Osteocyte (in vitro differentiated cells): ENCODE data around the gene MAP3K2. TPM values are rescaled to one million over a fixed set of nuclear protein-coding genes. Genes with fewer than 3 reads are reported as not detected.

Experiments
- DNase-seq: peaks from one replicate; pipeline ENCODE4 v3.0.0; 2021; ENCODE audit warnings: mixed read lengths; ENCODE audit not compliant: unreplicated experiment; ENCODE audit errors: extremely low spot score
- H3K27ac Mint-ChIP-seq: one replicate; pipeline ENCODE4 v1.8.0; 2021; ENCODE audit warnings: mild to moderate bottlenecking, mixed read lengths; ENCODE audit not compliant: unreplicated experiment
- H3K27me3 Mint-ChIP-seq: one replicate; pipeline ENCODE4 v1.8.0; 2021; ENCODE audit warnings: mixed read lengths; ENCODE audit not compliant: unreplicated experiment
- H3K36me3 Mint-ChIP-seq: one replicate; pipeline ENCODE4 v1.8.0; 2021; ENCODE audit warnings: mixed read lengths; ENCODE audit not compliant: unreplicated experiment
- H3K4me1 Mint-ChIP-seq: one replicate; pipeline ENCODE4 v1.8.0; 2021; ENCODE audit warnings: mixed read lengths; ENCODE audit not compliant: unreplicated experiment
- H3K4me3 Mint-ChIP-seq: one replicate; pipeline ENCODE4 v1.8.0; 2021; ENCODE audit warnings: mild to moderate bottlenecking, moderate library complexity, mixed read lengths; ENCODE audit not compliant: unreplicated experiment
- H3K9me3 Mint-ChIP-seq: one replicate; pipeline ENCODE4 v1.8.0; 2021; ENCODE audit warnings: mixed read lengths; ENCODE audit not compliant: unreplicated experiment
- CTCF ChIP-seq: fragments of 200-600 bp; sonication (generic); IDR thresholded peaks from 2 replicates; pipeline ENCODE4 v1.5.0; 2021; ENCODE audit warnings: antibody characterized with exemption, mild to moderate bottlenecking, moderate library complexity
- total RNA-seq: library from RNA; stranded (reverse); gene quantifications from 2 replicates; pipeline ENCODE4 v1.2.1, GENCODE V29; 2021

MAP3K2 gene
- total RNA-seq, 1 donor from 2014 or later, result 60.9 TPM

- Mint-ChIP-seq H3K27me3 (peaks cover 6% of the 10 kb centered on the region), H3K4me3 (no peak overlapping the region), H3K9me3 (no peaks in the 10 kb centered on the region), H3K27ac (no peak overlapping the region), H3K36me3 (no peaks in the 10 kb centered on the region), H3K4me1 (peaks cover 40% of the 10 kb centered on the region)
- no peak for TF ChIP-seq CTCF
- DNase-seq, result peak; percentile 78
Measured at GRCh38 chr2:127420039-127420864, 32.5 kb upstream of the MAP3K2 start.

GRCh38 chr2:127419448-127420038 is 31.8 kb upstream of the MAP3K2 start:
- H3K27me3 Mint-ChIP-seq, result peaks cover 6% of the 10 kb centered on the region
- no peaks in the 10 kb centered on the region for H3K9me3 Mint-ChIP-seq
- TF ChIP-seq CTCF, result no peak
- no peaks in the 10 kb centered on the region for H3K36me3 Mint-ChIP-seq
- no peak overlapping the region for H3K27ac Mint-ChIP-seq
- H3K4me1 Mint-ChIP-seq, result peaks cover 40% of the 10 kb centered on the region
- H3K4me3 Mint-ChIP-seq, result no peak overlapping the region
- DNase-seq, result no peak

- Mint-ChIP-seq H3K4me1 (peaks cover 45% of the 10 kb centered on the region), H3K4me3 (no peak overlapping the region), H3K36me3 (no peaks in the 10 kb centered on the region), H3K27me3 (peaks cover 6% of the 10 kb centered on the region), H3K9me3 (no peaks in the 10 kb centered on the region), H3K27ac (no peak overlapping the region)
- no peak for TF ChIP-seq CTCF
- DNase-seq, result no peak
Measured at GRCh38 chr2:127419112-127419430, 31.3 kb upstream of the MAP3K2 start.

GRCh38 chr2:127418300-127419111 is 30.7 kb upstream of the MAP3K2 start, which contains the start of gene PROC:
PROC (plus strand) TSS chr2:127418427; CDS start chr2:127419943, 1,516 bp downstream.
- Mint-ChIP-seq H3K27me3 (peaks cover 6% of the 10 kb centered on the region), H3K27ac (no peak within 1 kb of the TSS), H3K4me3 (no peak within 1 kb of the TSS), H3K9me3 (peaks cover under 1% of the 10 kb centered on the region), H3K4me1 (peaks cover 45% of the 10 kb centered on the region), H3K36me3 (no peaks in the 10 kb centered on the region)
- DNase-seq, result no peak
- no peak for TF ChIP-seq CTCF

- no peak for DNase-seq
- H3K27ac Mint-ChIP-seq, result no peak overlapping the region
- peaks cover 6% of the 10 kb centered on the region for H3K27me3 Mint-ChIP-seq
- H3K36me3 Mint-ChIP-seq, result no peaks in the 10 kb centered on the region
- H3K9me3 Mint-ChIP-seq, result peaks cover 12% of the 10 kb centered on the region
- no peak for TF ChIP-seq CTCF
- peaks cover 53% of the 10 kb centered on the region for H3K4me1 Mint-ChIP-seq
- H3K4me3 Mint-ChIP-seq, result no peak overlapping the region
Measured at GRCh38 chr2:127417406-127417805, 29.6 kb upstream of the MAP3K2 start.
